GM23338 (cell line): ENCODE data around the gene KRT2. TPM values are rescaled to one million over a fixed set of nuclear protein-coding genes. Genes with fewer than 3 reads are reported as not detected.

Experiments used
- ATAC-seq: fragments of 200-7000 bp; cut with Tn5 transposase; 3 replicates; pipeline ENCODE4 v1.9.1; 2020
- DNase-seq: peaks from one replicate; pipeline ENCODE4 v3.0.0-alpha.2; 2015; ENCODE audit warnings: low spot score
- H2AFZ ChIP-seq: fragments of 200-600 bp; sonication (generic); 2 replicates; pipeline ENCODE4 v1.8.0; 2016; ENCODE audit warnings: antibody characterized with exemption, mild to moderate bottlenecking, moderate library complexity
- H3F3A ChIP-seq: fragments of 200-600 bp; sonication (generic); replicated peaks from 2 replicates; pipeline ENCODE4 v1.8.0; 2017; ENCODE audit warnings: antibody characterized with exemption, mixed run types, low read depth
- H3K27ac ChIP-seq: fragments of 200-600 bp; sonication (generic); 2 replicates; pipeline ENCODE4 v1.6.1; 2016; ENCODE audit warnings: low read depth
- H3K27me3 ChIP-seq: fragments of 200-600 bp; sonication (generic); 2 replicates; pipeline ENCODE4 v1.8.0; 2016; ENCODE audit warnings: mild to moderate bottlenecking, mixed run types, moderate library complexity; ENCODE audit not compliant: insufficient read depth
- H3K36me3 ChIP-seq: fragments of 200-600 bp; sonication (generic); 2 replicates; pipeline ENCODE4 v1.8.0; 2016; ENCODE audit warnings: mild to moderate bottlenecking; ENCODE audit not compliant: insufficient read depth
- H3K4me1 ChIP-seq: fragments of 200-600 bp; sonication (generic); 2 replicates; pipeline ENCODE4 v1.8.0; 2016; ENCODE audit warnings: mild to moderate bottlenecking, moderate library complexity; ENCODE audit not compliant: insufficient read depth
- H3K4me2 ChIP-seq: fragments of 200-600 bp; sonication (generic); 2 replicates; pipeline ENCODE4 v1.7.1; 2017; ENCODE audit warnings: mixed run types
- H3K4me3 ChIP-seq: fragments of 200-600 bp; sonication (generic); 2 replicates; pipeline ENCODE4 v1.6.1; 2016; ENCODE audit warnings: mixed run types
- H3K79me2 ChIP-seq: fragments of 200-600 bp; sonication (generic); replicated peaks from 2 replicates; pipeline ENCODE4 v1.8.0; 2017; ENCODE audit warnings: mild to moderate bottlenecking; ENCODE audit not compliant: insufficient read depth
- H3K9me2 ChIP-seq: fragments of 200-600 bp; sonication (generic); 2 replicates; pipeline ENCODE4 v1.8.0; 2017; ENCODE audit not compliant: insufficient read depth
- H4K20me1 ChIP-seq: fragments of 200-600 bp; sonication (generic); replicated peaks from 2 replicates; pipeline ENCODE4 v1.8.0; 2017; ENCODE audit warnings: mild to moderate bottlenecking; ENCODE audit not compliant: insufficient read depth
- H3K27ac Mint-ChIP-seq: 2 replicates; pipeline ENCODE4 v1.8.0; 2020; ENCODE audit warnings: inconsistent platforms, mild to moderate bottlenecking, moderate library complexity, mixed read lengths
- H3K27me3 Mint-ChIP-seq: 3 replicates; pipeline ENCODE4 v1.8.0; 2022; ENCODE audit warnings: low read depth, mild to moderate bottlenecking, moderate library complexity, mixed read lengths, inconsistent platforms; ENCODE audit not compliant: insufficient read depth, poor library complexity
- H3K36me3 Mint-ChIP-seq: 3 replicates; pipeline ENCODE4 v1.8.0; 2021; ENCODE audit warnings: low read depth, mild to moderate bottlenecking, inconsistent platforms, moderate library complexity, mixed read lengths
- H3K4me1 Mint-ChIP-seq: 3 replicates; pipeline ENCODE4 v1.8.0; 2020; ENCODE audit warnings: mild to moderate bottlenecking, inconsistent platforms, mixed read lengths
- H3K4me3 Mint-ChIP-seq: 3 replicates; pipeline ENCODE4 v1.8.0; 2021; ENCODE audit warnings: moderate library complexity, mild to moderate bottlenecking, inconsistent platforms, mixed read lengths
- H3K9me3 Mint-ChIP-seq: 3 replicates; pipeline ENCODE4 v1.8.0; 2020; ENCODE audit warnings: moderate library complexity, mild to moderate bottlenecking, inconsistent platforms, mixed read lengths
- CREB1 ChIP-seq: fragments of 250-450 bp; sonication (Bioruptor Pico); IDR thresholded peaks from 2 replicates; pipeline ENCODE4 v1.5.0; 2020; ENCODE audit warnings: low read depth, mild to moderate bottlenecking, moderate library complexity
- EZH2 ChIP-seq: fragments of 200-600 bp; sonication (generic); IDR thresholded peaks from one replicate; pipeline ENCODE4 v1.8.0; 2017; ENCODE audit warnings: antibody characterized with exemption, mild to moderate bottlenecking, low read depth; ENCODE audit not compliant: unreplicated experiment
- JUNB ChIP-seq: IDR thresholded peaks from one replicate; pipeline ENCODE4 v1.6.1; 2016; ENCODE audit warnings: antibody characterized with exemption; ENCODE audit not compliant: unreplicated experiment
- NANOG ChIP-seq: IDR thresholded peaks from 2 replicates; pipeline ENCODE4 v1.6.1; 2016; ENCODE audit warnings: antibody characterized with exemption, borderline replicate concordance
- POLR2AphosphoS5 ChIP-seq: IDR thresholded peaks from 2 replicates; pipeline ENCODE4 v1.6.1; 2016; ENCODE audit warnings: antibody characterized with exemption, low read depth
- STAT1 ChIP-seq: IDR thresholded peaks from one replicate; pipeline ENCODE4 v1.6.1; 2016; ENCODE audit warnings: antibody characterized with exemption; ENCODE audit not compliant: unreplicated experiment
- ZNF114 ChIP-seq: fragments of 250-450 bp; sonication (Bioruptor Pico); IDR thresholded peaks from 2 replicates; pipeline ENCODE4 v1.5.0; 2020; ENCODE audit warnings: mild to moderate bottlenecking, moderate library complexity
- ZNF331 ChIP-seq: fragments of 250-450 bp; sonication (Bioruptor Pico); IDR thresholded peaks from 2 replicates; pipeline ENCODE4 v1.5.0; 2020; ENCODE audit warnings: low read depth, mild to moderate bottlenecking, moderate library complexity
- polyA plus RNA-seq: library from polyadenylated mRNA; unstranded; fragments of >200 nt; fragmentation: Nextera tagmentation; extraction: Ambion mirVana; gene quantifications from 2 replicates; pipeline ENCODE4 v1.2.1, GENCODE V29; 2016
- total RNA-seq: library from RNA; depleted of rRNA; stranded (reverse); fragments of >200 nt; shearing (Covaris generic); gene quantifications from 2 replicates; pipeline ENCODE4 v1.2.3, GENCODE V29; 2014
- TF ChIP-seq, protein P1 (sequence below), 2 experiments: fragments of 200-600 bp in 1 of 2; sonication (generic) in 1 of 2; conservative IDR thresholded peaks; 2 replicates each; pipeline versions ENCODE4 v1.5.1 to v1.6.1; 2016 to 2017; ENCODE audit warnings: antibody characterized with exemption in 2 of 2, low read depth in 2 of 2, mild to moderate bottlenecking in 2 of 2, moderate library complexity in 1 of 2
- TF ChIP-seq, protein P2 (sequence below): IDR thresholded peaks from 2 replicates; pipeline ENCODE4 v1.6.1; 2016; ENCODE audit warnings: antibody characterized with exemption

KRT2 gene
- total and polyA plus RNA-seq, 2 experiments from 2014 or later = not detected

DNA sequence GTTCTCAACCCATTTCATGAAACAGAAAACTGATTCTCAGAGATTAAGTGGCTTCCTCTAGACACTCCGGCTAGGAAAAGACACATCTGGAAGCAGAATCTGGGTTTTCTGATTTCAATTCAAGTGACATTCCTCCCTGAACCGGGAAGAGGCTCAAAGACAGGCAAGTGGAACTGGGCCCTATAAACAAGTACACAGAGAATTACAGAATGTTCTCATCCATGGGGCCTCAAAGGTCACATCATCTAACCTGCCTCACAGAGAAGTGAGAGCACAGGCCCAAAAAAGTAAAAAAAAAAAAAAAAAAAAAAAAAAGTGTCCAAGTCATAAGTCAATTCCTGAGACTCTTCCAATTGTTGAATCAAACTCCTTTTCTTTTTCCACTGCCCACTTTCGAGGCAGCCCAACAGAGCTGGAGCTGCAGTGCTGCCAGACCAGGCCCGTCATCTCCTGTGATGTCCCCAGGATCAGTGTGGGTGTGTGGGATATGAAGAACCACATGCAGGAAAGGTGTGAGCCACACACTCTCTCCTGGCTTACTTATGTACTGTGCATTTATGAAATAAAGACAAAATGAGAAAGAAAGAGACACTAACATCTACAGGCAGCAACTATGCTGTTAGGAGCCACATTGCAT is 31.0 kb upstream of the KRT2 start (continued):
- TF ChIP-seq ZNF114 (no peak), CREB1 (CRISPR knock-in tag) (no peak)

DNA sequence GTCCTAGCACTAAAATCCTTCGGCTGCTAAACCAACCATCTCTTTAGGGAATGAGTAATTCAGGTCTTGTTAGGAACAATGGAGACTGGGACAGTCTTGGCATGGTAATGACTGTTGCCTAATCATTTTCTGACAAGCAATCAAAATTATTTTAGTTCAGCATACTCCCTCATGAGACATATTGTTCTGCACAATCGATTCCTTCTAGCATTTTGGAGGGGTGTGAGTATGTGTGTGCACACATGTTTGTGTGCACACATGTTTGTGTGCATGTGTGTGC is 30.3 kb upstream of the KRT2 start:
- Mint-ChIP-seq H3K4me1 (no peaks in the 10 kb centered on the region; the same call in 2 of the 3 replicates), H3K9me3 (no peaks in the 10 kb centered on the region), H3K36me3 (no peaks in the 10 kb centered on the region), H3K4me3 (no peak overlapping the region), H3K27me3 (no peaks in the 10 kb centered on the region), H3K27ac (no peak overlapping the region)
- H3F3A ChIP-seq = no peaks in the 10 kb centered on the region
- ATAC-seq = no peak
- H3K79me2 ChIP-seq = no peaks in the 10 kb centered on the region
- no peaks in the 10 kb centered on the region for H3K4me1 ChIP-seq
- no peak overlapping the region for H2AFZ ChIP-seq
- H3K27ac ChIP-seq = no peak overlapping the region
- no peaks in the 10 kb centered on the region for H3K36me3 ChIP-seq
- no peaks in the 10 kb centered on the region for H4K20me1 ChIP-seq
- TF ChIP-seq ZNF114 (no peak), EZH2 (no peak)
- no peak overlapping the region for H3K4me2 ChIP-seq
- no peaks in the 10 kb centered on the region for H3K27me3 ChIP-seq
- no peak overlapping the region for H3K4me3 ChIP-seq
- peaks cover 9% of the 10 kb centered on the region; the same call in 1 of the 2 replicates for H3K9me2 ChIP-seq
- no peak for DNase-seq

DNA sequence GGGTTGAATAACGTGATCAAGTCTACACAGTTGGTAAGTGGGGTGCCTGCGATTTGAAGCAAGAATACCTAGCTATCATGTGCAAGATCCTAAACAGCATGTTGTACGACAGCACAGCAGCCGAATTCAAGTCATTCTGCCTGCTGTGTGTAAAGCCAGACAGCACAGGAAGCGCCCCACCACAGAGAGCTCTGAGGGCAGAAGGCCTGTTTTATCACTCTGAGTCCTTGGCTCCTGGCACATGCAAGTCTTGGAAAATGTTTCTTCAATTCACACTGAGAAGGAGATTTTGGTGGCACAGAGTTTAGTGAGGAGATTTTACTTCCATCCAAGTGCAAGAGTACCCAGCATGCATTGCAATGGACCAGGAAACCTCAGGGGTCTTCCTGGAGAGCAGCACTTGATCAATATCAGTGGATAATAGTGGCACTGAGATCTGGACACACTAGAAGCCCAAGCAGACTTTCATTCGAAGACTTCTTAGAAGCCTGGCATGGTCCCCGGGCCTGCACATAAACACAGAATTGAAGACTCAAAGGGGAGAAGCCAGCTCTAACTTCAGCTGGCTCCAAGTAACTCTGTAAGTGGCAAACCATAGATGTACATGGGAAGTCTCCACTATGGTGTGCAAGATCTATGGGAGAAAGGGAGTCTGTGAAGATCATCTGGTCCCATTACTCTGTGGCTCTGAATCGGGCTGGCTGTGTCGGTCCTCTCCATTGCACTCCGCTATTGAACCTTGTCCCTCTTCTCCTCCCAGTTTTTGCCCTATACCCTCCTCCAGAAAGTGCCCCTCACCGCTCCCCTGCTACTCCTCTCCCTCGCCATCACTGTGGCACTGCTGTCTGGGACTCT is 29.7 kb upstream of the KRT2 start:
- H3F3A ChIP-seq = no peaks in the 10 kb centered on the region
- no peak overlapping the region for H3K4me3 ChIP-seq
- no peaks in the 10 kb centered on the region for H3K27me3 ChIP-seq
- no peaks in the 10 kb centered on the region for H3K4me1 ChIP-seq
- DNase-seq = no peak
- no peaks in the 10 kb centered on the region for H4K20me1 ChIP-seq
- H3K4me2 ChIP-seq = no peak overlapping the region
- H3K4me3 Mint-ChIP-seq = no peak overlapping the region
- no peaks in the 10 kb centered on the region; the same call in 2 of the 3 replicates for H3K4me1 Mint-ChIP-seq
- H3K9me3 Mint-ChIP-seq = no peaks in the 10 kb centered on the region
- no peak overlapping the region for H3K27ac ChIP-seq
- peaks cover 9% of the 10 kb centered on the region; the same call in 1 of the 2 replicates for H3K9me2 ChIP-seq
- no peak overlapping the region for H2AFZ ChIP-seq
- H3K36me3 ChIP-seq = no peaks in the 10 kb centered on the region
- no peaks in the 10 kb centered on the region for H3K27me3 Mint-ChIP-seq
- H3K79me2 ChIP-seq = no peaks in the 10 kb centered on the region
- no peak overlapping the region for H3K27ac Mint-ChIP-seq
- ATAC-seq = no peak
- H3K36me3 Mint-ChIP-seq = no peaks in the 10 kb centered on the region
- TF ChIP-seq POLR2AphosphoS5 = no peak
- no peak for TF ChIP-seq JUNB
- no peak for TF ChIP-seq STAT1
- TF ChIP-seq NANOG = no peak
- TF ChIP-seq, protein P1, sequence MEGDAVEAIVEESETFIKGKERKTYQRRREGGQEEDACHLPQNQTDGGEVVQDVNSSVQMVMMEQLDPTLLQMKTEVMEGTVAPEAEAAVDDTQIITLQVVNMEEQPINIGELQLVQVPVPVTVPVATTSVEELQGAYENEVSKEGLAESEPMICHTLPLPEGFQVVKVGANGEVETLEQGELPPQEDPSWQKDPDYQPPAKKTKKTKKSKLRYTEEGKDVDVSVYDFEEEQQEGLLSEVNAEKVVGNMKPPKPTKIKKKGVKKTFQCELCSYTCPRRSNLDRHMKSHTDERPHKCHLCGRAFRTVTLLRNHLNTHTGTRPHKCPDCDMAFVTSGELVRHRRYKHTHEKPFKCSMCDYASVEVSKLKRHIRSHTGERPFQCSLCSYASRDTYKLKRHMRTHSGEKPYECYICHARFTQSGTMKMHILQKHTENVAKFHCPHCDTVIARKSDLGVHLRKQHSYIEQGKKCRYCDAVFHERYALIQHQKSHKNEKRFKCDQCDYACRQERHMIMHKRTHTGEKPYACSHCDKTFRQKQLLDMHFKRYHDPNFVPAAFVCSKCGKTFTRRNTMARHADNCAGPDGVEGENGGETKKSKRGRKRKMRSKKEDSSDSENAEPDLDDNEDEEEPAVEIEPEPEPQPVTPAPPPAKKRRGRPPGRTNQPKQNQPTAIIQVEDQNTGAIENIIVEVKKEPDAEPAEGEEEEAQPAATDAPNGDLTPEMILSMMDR (conservative IDR thresholded peaks at IDR 0.05; ENCODE audit: low read depth in 2 of 2) = no peak
- TF ChIP-seq ZNF331 (CRISPR knock-in tag) = no peak
- TF ChIP-seq ZNF114 = no peak
- TF ChIP-seq, protein P2, sequence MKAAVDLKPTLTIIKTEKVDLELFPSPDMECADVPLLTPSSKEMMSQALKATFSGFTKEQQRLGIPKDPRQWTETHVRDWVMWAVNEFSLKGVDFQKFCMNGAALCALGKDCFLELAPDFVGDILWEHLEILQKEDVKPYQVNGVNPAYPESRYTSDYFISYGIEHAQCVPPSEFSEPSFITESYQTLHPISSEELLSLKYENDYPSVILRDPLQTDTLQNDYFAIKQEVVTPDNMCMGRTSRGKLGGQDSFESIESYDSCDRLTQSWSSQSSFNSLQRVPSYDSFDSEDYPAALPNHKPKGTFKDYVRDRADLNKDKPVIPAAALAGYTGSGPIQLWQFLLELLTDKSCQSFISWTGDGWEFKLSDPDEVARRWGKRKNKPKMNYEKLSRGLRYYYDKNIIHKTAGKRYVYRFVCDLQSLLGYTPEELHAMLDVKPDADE = no peak
- no peak for TF ChIP-seq CREB1 (CRISPR knock-in tag)
